GM12878 (cell line): ENCODE measurements around the gene UCHL5. TPM values are rescaled to one million over a fixed set of nuclear protein-coding genes. Genes with fewer than 3 reads are reported as not detected.

Source experiments
- ATAC-seq: fragments of 200-7000 bp; cut with Tn5 transposase; 3 replicates; pipeline ENCODE4 v1.9.1; 2020; ENCODE audit warnings: mild to moderate bottlenecking, moderate library complexity
- BruUV-seq: library from RNA; stranded (reverse); fragments of 400-500 nt; replicated peaks from 2 replicates; lab custom pipeline; 2021; lab: Mats Ljungman, UMichigan
- CTCF ChIA-PET: fragments of 300-600 bp; sonication (Branson Sonifier 250); formaldehyde crosslinking; extraction: SDS; loops from one replicate; lab custom pipeline; 2021; ENCODE audit warnings: inconsistent platforms; lab: Yijun Ruan, JAX
- POLR2A ChIA-PET: fragments of 350-600 bp; formaldehyde crosslinking; extraction: SDS; loops from one replicate; lab custom pipeline; 2021; ENCODE audit warnings: inconsistent platforms; lab: Charles Lee
- RAD21 ChIA-PET: fragments of 300-600 bp; sonication (Branson Sonifier 250); formaldehyde crosslinking; loops from one replicate; lab custom pipeline; 2023; ENCODE audit warnings: antibody characterized with exemption; ENCODE audit not compliant: unreplicated experiment; lab: Charles Lee
- SMC1A ChIA-PET: fragments of 300-600 bp; sonication (Branson Sonifier 250); formaldehyde crosslinking; loops from one replicate; lab custom pipeline; 2023; ENCODE audit not compliant: unreplicated experiment, uncharacterized antibody; lab: Charles Lee
- DNase-seq: peaks from one replicate; pipeline ENCODE4 v3.0.0-alpha.2; 2011; ENCODE audit warnings: low read depth, low spot score
- FAIRE-seq: peaks from 3 replicates; lab custom pipeline; 2011; peaks lifted over from hg19 to GRCh38; lab: Jason Lieb, UNC
- H2AFZ ChIP-seq: 2 replicates; pipeline ENCODE4 v1.6.0; 2011; ENCODE audit warnings: low read depth, low read length, control low read depth; ENCODE audit not compliant: control insufficient read depth
- H3K27ac ChIP-seq: 2 replicates; pipeline ENCODE4 v1.5.1; 2011; ENCODE audit warnings: control low read depth; ENCODE audit not compliant: control insufficient read depth, insufficient read depth
- H3K27me3 ChIP-seq, 2 experiments: replicated peaks in 1 of 2; 2 replicates each; pipeline versions ENCODE4 v1.6.0 to v1.6.1; 2011; ENCODE audit warnings: low read length in 1 of 2; ENCODE audit not compliant: control insufficient read depth in 2 of 2, insufficient read depth in 2 of 2
- H3K36me3 ChIP-seq, 2 experiments: 2 replicates each; pipeline ENCODE4 v1.5.1; 2011; ENCODE audit warnings: low read length in 1 of 2; ENCODE audit not compliant: control insufficient read depth in 2 of 2, insufficient read depth in 2 of 2
- H3K4me1 ChIP-seq: 2 replicates; pipeline ENCODE4 v1.6.1; 2011; ENCODE audit warnings: mild to moderate bottlenecking, low read length, moderate library complexity, mixed read lengths; ENCODE audit not compliant: control insufficient read depth, insufficient read depth
- H3K4me2 ChIP-seq: 2 replicates; pipeline ENCODE4 v1.6.0; 2011; ENCODE audit warnings: control low read depth; ENCODE audit not compliant: control insufficient read depth, insufficient read depth
- H3K4me3 ChIP-seq: fragments of 200-600 bp; sonication (generic); 2 replicates; pipeline ENCODE4 v1.5.1; 2016
- H3K79me2 ChIP-seq: 2 replicates; pipeline ENCODE4 v1.6.0; 2011; ENCODE audit warnings: low read length; ENCODE audit not compliant: control insufficient read depth, insufficient read depth
- H3K9ac ChIP-seq: 2 replicates; pipeline ENCODE4 v1.8.0; 2011; ENCODE audit warnings: low read length, control low read depth, mixed read lengths; ENCODE audit not compliant: control insufficient read depth, insufficient read depth
- H3K9me3 ChIP-seq: replicated peaks from 3 replicates; pipeline ENCODE4 v1.5.1; 2011; ENCODE audit warnings: mild to moderate bottlenecking, low read length; ENCODE audit not compliant: control insufficient read depth, insufficient read depth
- H4K20me1 ChIP-seq: 2 replicates; pipeline ENCODE4 v1.6.0; 2011; ENCODE audit not compliant: control insufficient read depth, insufficient read depth
- BRCA1 ChIP-seq: IDR thresholded peaks from 2 replicates; pipeline ENCODE4 v1.6.1; 2011; ENCODE audit warnings: low read depth, low read length, improper control_type of control experiment
- ETV6 ChIP-seq, 2 experiments: fragments of 450-650 bp in 1 of 2; IDR thresholded peaks in 1 of 2; conservative IDR thresholded peaks in 1 of 2; 2 replicates each; pipeline ENCODE4 v1.6.1; 2014; ENCODE audit warnings: antibody characterized with exemption in 1 of 2, borderline replicate concordance in 1 of 2, low read depth in 1 of 2, mild to moderate bottlenecking in 1 of 2, moderate library complexity in 1 of 2
- HDAC2 ChIP-seq: fragments of 200-600 bp; sonication (generic); IDR thresholded peaks from 2 replicates; pipeline ENCODE4 v1.6.1; 2017
- HDAC6 ChIP-seq: fragments of 200-600 bp; sonication (generic); IDR thresholded peaks from one replicate; pipeline ENCODE4 v1.8.0; 2017; ENCODE audit warnings: antibody characterized with exemption; ENCODE audit not compliant: unreplicated experiment
- PAX5 ChIP-seq: IDR thresholded peaks from 2 replicates; pipeline ENCODE4 v1.6.1; 2011; ENCODE audit warnings: low read depth, low read length, borderline replicate concordance
- SRF ChIP-seq, 2 experiments: IDR thresholded peaks; 2 replicates each; pipeline ENCODE4 v1.6.1; 2011; ENCODE audit warnings: low read depth in 2 of 2, low read length in 2 of 2, mild to moderate bottlenecking in 1 of 2, moderate library complexity in 1 of 2
- TARDBP ChIP-seq: IDR thresholded peaks from 2 replicates; pipeline ENCODE4 v1.6.1; 2016; ENCODE audit warnings: borderline replicate concordance
- WGBS: methylation state at CpG from one replicate; pipeline ENCODE4 v1.1.6; 2016; ENCODE audit warnings: low lambda C conversion rate; ENCODE audit not compliant: insufficient replicate concordance, insufficient coverage; ENCODE audit errors: missing lambda C conversion rate; 5-methylcytosine and 5-hydroxymethylcytosine counted together
- in situ Hi-C: fragments of 300-500 bp; cut with MboI; formaldehyde crosslinking; loops from 9 replicates; pipeline ENCODE4 v1.14.3; 2018; ENCODE audit warnings: mixed read lengths
- intact Hi-C: fragments of 100-400 bp; cut with micrococcal nuclease; formaldehyde crosslinking; loops from one replicate; pipeline ENCODE4 v1.14.2; 2022; ENCODE audit not compliant: unreplicated experiment
- polyA plus RNA-seq, 11 experiments: library from polyadenylated mRNA; depleted of rRNA in 4 of 11; unstranded in 6 of 11; stranded (reverse) in 5 of 11; fragments of >200 nt; fragmentation: Nextera tagmentation in 4 of 11; fragmentation: Illumina TruSeq in 1 of 11; extraction: Ambion mirVana in 4 of 11; extraction: Trizol in 1 of 11; gene quantifications; 1 replicate in 1 of 11; 2 replicates in 10 of 11; pipeline versions ENCODE4 v1.2.1 to v1.2.3, GENCODE V29; 2011 to 2016; ENCODE audit warnings: inconsistent platforms in 2 of 11, missing spikeins in 2 of 11, low read depth in 1 of 11
- total RNA-seq, 4 experiments: library from RNA; depleted of rRNA in 3 of 4; stranded (reverse); fragments of >200 nt in 3 of 4; fragmentation: Illumina TruSeq in 1 of 4; extraction: Trizol in 1 of 4; gene quantifications; 2 replicates each; pipeline versions ENCODE4 v1.2.1 to v1.2.3, GENCODE V29; 2013 to 2021
- TF ChIP-seq, protein P1 (sequence below): IDR thresholded peaks from 2 replicates; pipeline ENCODE4 v1.6.1; 2011; ENCODE audit warnings: borderline replicate concordance, low read depth, mild to moderate bottlenecking, moderate library complexity, mixed read lengths, low read length; ENCODE audit not compliant: insufficient read depth; ENCODE audit errors: extremely low read length
- TF ChIP-seq, protein P2 (sequence below): fragments of 450-650 bp; conservative IDR thresholded peaks from 2 replicates; pipeline ENCODE4 v1.6.1; 2017; ENCODE audit warnings: mild to moderate bottlenecking, moderate library complexity
- TF ChIP-seq, protein P3 (sequence below): fragments of 450-650 bp; IDR thresholded peaks from 2 replicates; pipeline ENCODE4 v1.6.1; 2017; ENCODE audit warnings: low read depth, mild to moderate bottlenecking, moderate library complexity
- TF ChIP-seq, protein P4 (sequence below): fragments of 450-650 bp; formaldehyde crosslinking; IDR thresholded peaks from 2 replicates; pipeline ENCODE4 v1.4.0; 2020; ENCODE audit warnings: mild to moderate bottlenecking, moderate library complexity

UCHL5 gene
- total and polyA plus RNA-seq, 10 of the 15 experiments (the other 5 are each of a cell fraction or from before 2014, with no cell fraction given): 30.1 to 179 (median 60.1) TPM

DNA sequence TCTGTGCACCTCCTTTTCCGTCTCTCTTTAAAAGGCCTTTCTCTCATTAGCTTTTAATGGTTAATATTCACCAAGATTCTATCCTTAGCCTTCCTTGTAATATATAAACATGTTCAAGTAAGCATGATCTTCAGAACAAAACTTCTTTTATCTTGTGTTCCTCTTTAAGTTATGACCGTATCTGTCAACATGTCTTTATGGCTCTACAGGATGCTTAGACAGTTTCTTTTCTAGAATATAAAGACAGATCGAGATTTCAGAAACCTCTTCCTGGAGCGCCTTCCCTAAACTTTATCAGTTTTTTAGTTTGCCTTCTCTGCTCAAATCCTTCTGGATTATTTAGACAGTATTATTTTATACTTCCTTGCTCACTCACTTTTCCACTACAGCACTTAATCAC is 7.4 kb upstream of the UCHL5 start:
- in situ Hi-C loops (no loop called here), intact Hi-C loops (loop anchor here (2.0 kb wide), 2 partner anchors 38 to 56 kb away; partner anchors contain the start of genes CDC73 and GLRX2)
- Histone ChIP-seq H3K4me3 (peak overlapping the region; percentile 44), H3K4me1 (peaks cover 40% of the 10 kb centered on the region), H3K27me3 (no peaks in the 10 kb centered on the region), H3K36me3 (peaks cover 0 to 10% of the 10 kb centered on the region in 2 experiments; a peak in 2 of 4 replicates), H3K27ac (peak overlapping the region; percentile 78), H3K79me2 (peaks cover 90% of the 10 kb centered on the region), H2AFZ (peak overlapping the region; percentile 9), H3K9ac (peak overlapping the region; percentile 42), H3K4me2 (peak overlapping the region; percentile 76), H4K20me1 (no peaks in the 10 kb centered on the region), H3K9me3 (no peaks in the 10 kb centered on the region; the same call in 2 of the 3 replicates)
- no peak for DNase-seq
- ATAC-seq: peak; percentile 43
- CTCF ChIA-PET: interaction anchor here (0.6 to 2.8 kb wide), 6 partner anchors 8 to 592 kb away, joined by 3 to 15 read pairs (median 5); partner anchors contain the start of genes CDC73, RO60 and UCHL5
- no TSS peak for BruUV-seq
- SMC1A ChIA-PET: interaction anchor here (0.6 to 1.7 kb wide), 6 partner anchors 10 to 60 kb away, joined by 3 to 5 read pairs (median 3); no protein-coding TSS in a partner anchor
- 1% methylated on average over 4 of the region's 4 CpGs for WGBS
- RAD21 ChIA-PET: interaction anchor here (0.8 to 1.5 kb wide), 4 partner anchors 10 to 550 kb away, joined by 3 to 4 read pairs (median 4); no protein-coding TSS in a partner anchor
- no peak for FAIRE-seq
- POLR2A ChIA-PET: interaction anchor here (0.7 kb wide), 1 partner anchor 15 kb away, joined by 3 read pairs; no protein-coding TSS in a partner anchor
- TF ChIP-seq, protein P1, sequence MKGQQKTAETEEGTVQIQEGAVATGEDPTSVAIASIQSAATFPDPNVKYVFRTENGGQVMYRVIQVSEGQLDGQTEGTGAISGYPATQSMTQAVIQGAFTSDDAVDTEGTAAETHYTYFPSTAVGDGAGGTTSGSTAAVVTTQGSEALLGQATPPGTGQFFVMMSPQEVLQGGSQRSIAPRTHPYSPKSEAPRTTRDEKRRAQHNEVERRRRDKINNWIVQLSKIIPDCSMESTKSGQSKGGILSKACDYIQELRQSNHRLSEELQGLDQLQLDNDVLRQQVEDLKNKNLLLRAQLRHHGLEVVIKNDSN: no peak
- TF ChIP-seq HDAC6 (no peak), ETV6 (conservative IDR thresholded peaks at IDR 0.05 in 1 of 2, IDR thresholded peaks at IDR 0.05 in 1 of 2; ENCODE audit: borderline replicate concordance in 1 of 2, low read depth in 1 of 2) (no peak), SRF (IDR thresholded peaks at IDR 0.05; ENCODE audit: low read depth in 2 of 2, low read length in 2 of 2) (no peak), TARDBP (no peak), PAX5 (no peak), HDAC2 (no peak), BRCA1 (no peak)
- TF ChIP-seq, protein P2, sequence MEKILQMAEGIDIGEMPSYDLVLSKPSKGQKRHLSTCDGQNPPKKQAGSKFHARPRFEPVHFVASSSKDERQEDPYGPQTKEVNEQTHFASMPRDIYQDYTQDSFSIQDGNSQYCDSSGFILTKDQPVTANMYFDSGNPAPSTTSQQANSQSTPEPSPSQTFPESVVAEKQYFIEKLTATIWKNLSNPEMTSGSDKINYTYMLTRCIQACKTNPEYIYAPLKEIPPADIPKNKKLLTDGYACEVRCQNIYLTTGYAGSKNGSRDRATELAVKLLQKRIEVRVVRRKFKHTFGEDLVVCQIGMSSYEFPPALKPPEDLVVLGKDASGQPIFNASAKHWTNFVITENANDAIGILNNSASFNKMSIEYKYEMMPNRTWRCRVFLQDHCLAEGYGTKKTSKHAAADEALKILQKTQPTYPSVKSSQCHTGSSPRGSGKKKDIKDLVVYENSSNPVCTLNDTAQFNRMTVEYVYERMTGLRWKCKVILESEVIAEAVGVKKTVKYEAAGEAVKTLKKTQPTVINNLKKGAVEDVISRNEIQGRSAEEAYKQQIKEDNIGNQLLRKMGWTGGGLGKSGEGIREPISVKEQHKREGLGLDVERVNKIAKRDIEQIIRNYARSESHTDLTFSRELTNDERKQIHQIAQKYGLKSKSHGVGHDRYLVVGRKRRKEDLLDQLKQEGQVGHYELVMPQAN: no peak
- TF ChIP-seq, protein P3, sequence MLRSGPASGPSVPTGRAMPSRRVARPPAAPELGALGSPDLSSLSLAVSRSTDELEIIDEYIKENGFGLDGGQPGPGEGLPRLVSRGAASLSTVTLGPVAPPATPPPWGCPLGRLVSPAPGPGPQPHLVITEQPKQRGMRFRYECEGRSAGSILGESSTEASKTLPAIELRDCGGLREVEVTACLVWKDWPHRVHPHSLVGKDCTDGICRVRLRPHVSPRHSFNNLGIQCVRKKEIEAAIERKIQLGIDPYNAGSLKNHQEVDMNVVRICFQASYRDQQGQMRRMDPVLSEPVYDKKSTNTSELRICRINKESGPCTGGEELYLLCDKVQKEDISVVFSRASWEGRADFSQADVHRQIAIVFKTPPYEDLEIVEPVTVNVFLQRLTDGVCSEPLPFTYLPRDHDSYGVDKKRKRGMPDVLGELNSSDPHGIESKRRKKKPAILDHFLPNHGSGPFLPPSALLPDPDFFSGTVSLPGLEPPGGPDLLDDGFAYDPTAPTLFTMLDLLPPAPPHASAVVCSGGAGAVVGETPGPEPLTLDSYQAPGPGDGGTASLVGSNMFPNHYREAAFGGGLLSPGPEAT: no peak
- TF ChIP-seq, protein P4, sequence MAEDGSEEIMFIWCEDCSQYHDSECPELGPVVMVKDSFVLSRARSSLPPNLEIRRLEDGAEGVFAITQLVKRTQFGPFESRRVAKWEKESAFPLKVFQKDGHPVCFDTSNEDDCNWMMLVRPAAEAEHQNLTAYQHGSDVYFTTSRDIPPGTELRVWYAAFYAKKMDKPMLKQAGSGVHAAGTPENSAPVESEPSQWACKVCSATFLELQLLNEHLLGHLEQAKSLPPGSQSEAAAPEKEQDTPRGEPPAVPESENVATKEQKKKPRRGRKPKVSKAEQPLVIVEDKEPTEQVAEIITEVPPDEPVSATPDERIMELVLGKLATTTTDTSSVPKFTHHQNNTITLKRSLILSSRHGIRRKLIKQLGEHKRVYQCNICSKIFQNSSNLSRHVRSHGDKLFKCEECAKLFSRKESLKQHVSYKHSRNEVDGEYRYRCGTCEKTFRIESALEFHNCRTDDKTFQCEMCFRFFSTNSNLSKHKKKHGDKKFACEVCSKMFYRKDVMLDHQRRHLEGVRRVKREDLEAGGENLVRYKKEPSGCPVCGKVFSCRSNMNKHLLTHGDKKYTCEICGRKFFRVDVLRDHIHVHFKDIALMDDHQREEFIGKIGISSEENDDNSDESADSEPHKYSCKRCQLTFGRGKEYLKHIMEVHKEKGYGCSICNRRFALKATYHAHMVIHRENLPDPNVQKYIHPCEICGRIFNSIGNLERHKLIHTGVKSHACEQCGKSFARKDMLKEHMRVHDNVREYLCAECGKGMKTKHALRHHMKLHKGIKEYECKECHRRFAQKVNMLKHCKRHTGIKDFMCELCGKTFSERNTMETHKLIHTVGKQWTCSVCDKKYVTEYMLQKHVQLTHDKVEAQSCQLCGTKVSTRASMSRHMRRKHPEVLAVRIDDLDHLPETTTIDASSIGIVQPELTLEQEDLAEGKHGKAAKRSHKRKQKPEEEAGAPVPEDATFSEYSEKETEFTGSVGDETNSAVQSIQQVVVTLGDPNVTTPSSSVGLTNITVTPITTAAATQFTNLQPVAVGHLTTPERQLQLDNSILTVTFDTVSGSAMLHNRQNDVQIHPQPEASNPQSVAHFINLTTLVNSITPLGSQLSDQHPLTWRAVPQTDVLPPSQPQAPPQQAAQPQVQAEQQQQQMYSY (CRISPR knock-in tag): no peak
